GM18868 (cell line): Measurements from ENCODE around the gene BSND.

ENCODE experiments used
- ATAC-seq: cut with Tn5 transposase; IDR thresholded peaks from one replicate; pipeline ENCODE4 v1.9.1; 2021; ENCODE audit warnings: mild to moderate bottlenecking, moderate library complexity; ENCODE audit not compliant: unreplicated experiment

BSND gene

DNA sequence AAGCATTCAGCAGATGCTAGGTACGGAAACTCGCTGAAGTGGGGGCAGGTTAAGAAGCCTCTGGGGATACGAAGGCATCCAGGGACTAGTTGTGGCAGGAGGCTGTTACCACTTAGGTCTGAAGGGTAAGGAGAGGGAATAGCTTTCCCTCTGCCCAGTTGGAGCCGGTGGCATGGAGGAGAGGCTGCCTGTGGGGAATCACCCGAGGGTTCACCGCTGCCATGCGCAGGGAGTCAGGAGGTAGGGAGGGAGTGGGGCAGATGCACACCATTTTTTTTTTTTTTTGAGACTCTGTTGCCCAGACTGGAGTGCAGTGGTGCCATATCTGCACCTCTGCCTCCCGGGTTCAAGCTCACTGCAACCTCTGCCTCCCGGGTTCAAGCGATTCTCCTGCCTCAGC, 46.7 kb downstream of the BSND start:
- ATAC-seq = no peak

- ATAC-seq = no peak
These were observed 48.1 kb downstream of the BSND start for GRCh38 chr1:55046871-55047270.

DNA sequence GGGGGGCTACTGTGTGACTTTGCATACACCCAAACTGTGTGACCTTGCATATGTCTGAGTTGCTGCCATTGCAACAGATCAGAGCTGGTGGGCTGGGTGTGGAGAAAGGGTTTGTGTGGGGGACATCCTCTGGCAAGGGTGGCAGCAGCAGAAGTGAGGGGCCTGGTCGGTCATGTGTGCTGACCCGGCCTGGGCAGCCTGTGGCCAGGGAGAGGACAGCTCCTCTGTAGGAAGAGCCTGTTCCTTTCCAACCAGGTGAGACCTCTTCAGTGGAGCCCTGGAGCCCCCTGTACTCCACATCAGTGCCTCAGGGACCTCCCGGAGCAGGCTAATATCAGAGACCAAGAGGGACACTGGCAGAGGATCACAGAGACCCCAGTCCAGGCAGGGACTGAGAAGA, 48.9 kb downstream of the BSND start:
- ATAC-seq = no peak

- no peak for ATAC-seq
These were observed 49.9 kb downstream of the BSND start for GRCh38 chr1:55048453-55049270.

DNA sequence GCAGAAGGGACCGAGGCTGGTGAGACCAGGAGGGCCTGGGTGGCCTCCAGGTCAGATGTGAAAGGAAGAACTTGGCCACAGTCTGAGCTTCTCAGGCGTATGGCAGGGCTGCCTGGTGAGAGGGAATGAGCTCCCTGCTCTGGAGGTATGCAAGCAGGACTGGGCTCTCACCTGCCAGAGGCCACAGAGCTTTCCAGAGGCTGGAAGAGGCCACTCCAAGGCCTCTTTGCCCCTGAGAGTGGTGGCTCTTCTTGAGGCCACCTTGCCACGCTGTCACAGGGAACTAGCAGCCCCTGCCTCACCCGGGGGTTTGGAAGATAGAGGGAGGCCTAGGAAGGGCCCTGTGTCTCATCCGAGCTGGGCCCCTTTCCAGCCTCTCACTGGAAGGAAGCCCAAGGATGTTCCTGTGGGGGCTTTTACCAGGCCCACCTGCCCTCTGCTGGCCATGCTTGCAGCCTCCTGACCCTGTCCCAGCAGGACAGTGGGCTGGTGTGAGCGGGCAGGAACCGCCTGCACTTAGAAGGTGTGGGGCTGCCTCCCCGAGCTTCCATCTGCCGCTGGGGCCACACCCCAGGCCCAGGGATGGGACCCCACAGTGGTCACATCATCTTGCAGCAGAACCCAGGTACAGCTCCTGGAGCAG, 50.7 kb downstream of the BSND start:
- no peak for ATAC-seq

- no peak for ATAC-seq
These were observed 51.2 kb downstream of the BSND start for GRCh38 chr1:55049914-55050278.

DNA sequence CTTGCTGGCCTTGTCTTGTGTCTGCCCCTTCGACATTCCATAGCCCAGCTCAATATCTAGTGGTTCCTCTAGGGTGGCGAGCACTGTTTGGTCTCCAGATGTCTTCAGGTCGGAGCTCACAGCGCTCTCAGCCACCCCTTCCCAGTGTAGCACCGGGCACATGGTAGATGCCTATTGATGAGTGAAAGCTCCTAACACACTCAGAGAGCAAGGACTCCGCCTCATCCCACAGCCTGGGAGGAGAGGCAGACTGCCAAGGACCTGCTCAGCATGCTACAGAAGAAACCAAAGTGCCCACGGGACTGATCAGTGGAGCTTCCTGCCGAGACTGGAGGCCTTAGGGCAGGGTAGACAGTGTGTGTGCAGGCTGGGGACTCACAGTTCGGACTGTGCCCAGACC, 51.5 kb downstream of the BSND start:
- ATAC-seq = no peak

DNA sequence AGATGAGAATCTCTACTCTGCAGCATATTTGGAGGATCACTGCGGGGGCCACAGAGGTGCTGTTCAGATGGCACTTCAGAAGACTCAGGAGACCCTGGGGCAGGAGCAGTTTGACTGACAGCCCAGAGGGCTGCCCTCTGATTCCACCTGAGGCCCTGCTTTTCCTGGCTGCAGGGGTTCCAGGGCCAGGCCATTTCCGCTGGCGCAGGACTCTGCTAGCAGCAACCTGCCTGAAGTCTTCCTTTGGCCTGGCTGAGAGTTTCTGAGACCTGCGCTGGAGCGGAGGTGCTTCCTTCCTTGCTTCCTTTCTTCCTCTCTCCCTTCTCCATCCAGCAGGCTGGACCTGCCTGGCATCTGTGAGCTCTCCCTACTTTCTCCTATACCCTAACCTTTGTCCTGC, 52.4 kb downstream of the BSND start:
- no peak for ATAC-seq

- no peak for ATAC-seq
These were observed 52.9 kb downstream of the BSND start for GRCh38 chr1:55051621-55052020.

DNA sequence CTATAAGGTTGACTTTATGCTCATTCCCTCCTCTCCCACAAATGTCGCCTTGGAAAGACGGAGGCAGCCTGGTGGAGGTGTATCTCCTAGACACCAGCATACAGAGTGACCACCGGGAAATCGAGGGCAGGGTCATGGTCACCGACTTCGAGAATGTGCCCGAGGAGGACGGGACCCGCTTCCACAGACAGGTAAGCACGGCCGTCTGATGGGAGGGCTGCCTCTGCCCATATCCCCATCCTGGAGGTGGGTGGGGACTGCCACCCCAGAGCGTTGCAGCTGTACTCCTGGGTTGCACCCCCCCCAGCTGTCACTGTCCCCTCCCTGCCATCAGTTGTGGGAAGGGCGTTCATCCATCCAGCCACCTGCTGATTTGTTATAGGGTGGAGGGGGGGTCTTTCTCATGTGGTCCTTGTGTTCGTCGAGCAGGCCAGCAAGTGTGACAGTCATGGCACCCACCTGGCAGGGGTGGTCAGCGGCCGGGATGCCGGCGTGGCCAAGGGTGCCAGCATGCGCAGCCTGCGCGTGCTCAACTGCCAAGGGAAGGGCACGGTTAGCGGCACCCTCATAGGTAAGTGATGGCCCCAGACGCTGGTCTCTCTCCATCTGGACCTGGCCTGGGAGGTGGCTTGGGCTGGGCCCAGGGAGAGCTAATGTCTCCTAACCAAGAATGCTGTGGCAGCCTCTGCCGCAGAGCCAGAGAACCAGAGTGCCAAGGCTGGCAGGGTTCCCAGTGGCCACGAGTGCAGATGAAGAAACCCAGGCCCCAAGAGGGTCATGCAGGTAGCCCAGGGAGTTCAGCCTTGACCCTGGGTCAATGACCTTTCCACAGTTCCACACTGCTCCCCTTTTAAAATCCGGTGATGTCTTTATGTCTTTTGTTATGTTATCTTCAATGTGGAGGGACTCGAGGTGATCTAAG, 53.7 kb downstream of the BSND start:
- no peak for ATAC-seq

DNA sequence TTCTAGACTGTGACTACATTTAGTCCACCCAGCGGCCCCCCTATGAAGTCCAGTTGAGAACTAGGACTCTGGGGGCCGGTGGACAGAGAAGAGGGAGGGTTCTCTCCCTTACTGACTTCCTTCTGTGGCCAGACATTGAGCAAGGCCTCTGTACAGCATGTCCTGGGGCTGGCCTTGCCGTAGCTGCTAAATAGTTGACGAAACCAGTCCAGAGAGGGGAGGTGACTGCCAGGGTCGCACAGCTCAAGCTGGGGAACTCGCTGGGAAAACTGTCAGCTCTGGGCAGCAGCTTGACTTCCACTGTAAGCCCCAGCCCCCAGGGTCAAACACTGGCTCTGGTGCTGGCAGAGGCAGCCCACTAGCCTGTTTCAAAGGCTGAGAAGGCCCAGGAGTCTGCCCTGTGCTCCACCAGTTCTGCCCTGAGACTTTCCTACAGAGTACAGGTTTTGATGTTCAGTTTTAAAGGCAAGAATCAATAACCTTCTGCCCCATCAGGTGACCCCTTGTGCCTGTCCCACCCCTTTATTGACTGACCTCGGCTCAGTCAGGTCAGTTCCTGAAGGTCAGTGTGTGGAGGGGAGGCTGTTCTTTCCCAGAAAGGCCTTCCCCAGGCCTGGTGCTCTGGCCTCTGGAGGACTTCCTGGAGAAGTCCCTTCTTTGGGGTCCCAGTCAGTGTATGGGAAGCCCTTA, 54.7 kb downstream of the BSND start:
- ATAC-seq = no peak

GRCh38 chr1:55054396-55054795, 55.7 kb downstream of the BSND start:
- no peak for ATAC-seq

GRCh38 chr1:55055084-55055882, 56.5 kb downstream of the BSND start:
- no peak for ATAC-seq

- ATAC-seq = no peak
These were observed 57.4 kb downstream of the BSND start for GRCh38 chr1:55055951-55056631.

DNA sequence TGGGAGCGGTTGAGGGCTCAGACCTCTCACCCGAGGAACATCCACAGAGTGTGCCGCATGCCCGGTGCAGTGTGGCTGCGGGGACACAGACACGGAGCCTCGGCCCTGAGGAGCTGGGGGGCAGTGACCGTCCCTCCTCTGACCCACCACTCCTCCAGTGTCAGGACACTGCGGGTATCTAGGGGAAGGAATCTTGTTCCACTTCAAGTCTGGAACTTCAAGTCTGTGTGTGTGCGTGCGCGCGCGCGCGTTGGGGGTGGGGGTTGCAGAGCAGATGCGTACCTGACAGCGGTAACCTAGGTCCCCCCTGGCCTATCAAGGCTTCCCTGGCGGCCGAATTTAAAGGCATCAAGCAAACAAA, 57.9 kb downstream of the BSND start:
- no peak for ATAC-seq

DNA sequence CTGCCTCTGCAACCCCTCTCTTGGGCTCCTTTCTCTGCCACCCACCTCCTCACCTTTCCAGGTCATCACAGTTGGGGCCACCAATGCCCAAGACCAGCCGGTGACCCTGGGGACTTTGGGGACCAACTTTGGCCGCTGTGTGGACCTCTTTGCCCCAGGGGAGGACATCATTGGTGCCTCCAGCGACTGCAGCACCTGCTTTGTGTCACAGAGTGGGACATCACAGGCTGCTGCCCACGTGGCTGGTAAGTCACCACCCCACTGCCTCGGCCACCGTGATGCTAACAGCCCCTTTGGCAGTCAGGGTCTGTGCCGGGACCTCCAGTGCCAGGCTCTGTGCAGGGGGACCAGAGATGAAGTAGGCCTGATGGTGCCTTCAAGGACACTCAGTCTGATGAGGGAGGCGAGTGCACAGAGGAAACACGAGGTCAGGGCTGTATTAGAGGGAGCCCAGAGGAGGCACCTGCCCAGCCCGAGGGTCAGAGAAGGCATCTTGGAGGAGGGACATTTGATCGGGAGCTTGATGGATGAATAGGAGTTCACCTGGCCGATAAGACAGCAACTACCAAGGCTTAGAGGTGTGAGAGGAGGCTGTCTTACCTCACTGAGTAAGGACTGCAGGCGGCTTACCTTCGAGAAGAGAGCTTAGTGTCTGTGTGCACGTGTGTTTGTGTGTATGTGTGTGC, 58.7 kb downstream of the BSND start:
- no peak for ATAC-seq

DNA sequence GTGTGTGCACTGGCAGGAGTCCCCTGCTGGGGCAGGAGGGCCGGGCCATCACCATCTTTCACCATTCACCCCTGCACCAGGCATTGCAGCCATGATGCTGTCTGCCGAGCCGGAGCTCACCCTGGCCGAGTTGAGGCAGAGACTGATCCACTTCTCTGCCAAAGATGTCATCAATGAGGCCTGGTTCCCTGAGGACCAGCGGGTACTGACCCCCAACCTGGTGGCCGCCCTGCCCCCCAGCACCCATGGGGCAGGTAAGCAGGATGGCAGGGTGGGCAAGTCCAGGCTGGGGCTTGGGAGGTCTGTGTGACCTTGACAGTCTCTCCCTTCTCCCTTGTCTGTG, 59.2 kb downstream of the BSND start:
- no peak for ATAC-seq

DNA sequence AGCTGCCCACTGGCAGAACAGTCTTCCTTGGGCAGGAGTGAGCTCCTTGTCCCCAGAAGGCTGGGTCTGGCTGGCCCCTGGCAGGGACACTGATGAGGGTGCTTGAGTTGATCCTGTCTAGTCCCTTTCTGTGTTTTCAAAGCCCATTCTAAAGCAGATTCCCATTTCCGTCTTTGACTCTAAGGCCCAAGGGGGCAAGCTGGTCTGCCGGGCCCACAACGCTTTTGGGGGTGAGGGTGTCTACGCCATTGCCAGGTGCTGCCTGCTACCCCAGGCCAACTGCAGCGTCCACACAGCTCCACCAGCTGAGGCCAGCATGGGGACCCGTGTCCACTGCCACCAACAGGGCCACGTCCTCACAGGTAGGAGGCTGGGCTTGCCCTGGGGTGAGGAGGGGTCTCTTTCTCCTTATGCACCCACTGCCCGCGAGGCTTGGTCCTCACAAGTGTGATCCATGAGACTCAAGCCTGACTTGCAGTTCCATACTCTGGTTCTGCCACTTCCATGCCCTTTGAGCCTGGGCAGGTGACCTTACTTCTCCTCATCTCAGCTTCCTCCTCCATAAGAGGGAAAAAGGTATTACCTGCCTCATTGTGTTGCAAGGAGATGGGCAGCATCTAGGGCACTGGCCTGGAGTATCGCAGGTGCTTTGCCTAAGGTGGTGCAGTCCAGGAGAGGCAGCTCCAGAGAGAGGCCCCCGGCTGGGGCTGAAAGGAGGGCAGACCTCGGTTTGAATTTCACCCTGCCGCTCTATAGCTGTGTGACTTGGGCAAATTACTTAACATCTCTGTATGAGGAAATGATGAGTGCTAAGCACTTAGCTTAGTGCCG, 60.8 kb downstream of the BSND start:
- ATAC-seq = no peak
